ENCODE results near the gene CCDC146.
"Not testable (repeated sequence)": the region's sequence is repeated elsewhere in the genome, so short reads cannot be mapped to it uniquely, and the experiment has no call there.

CCDC146 gene

GRCh38 chr7:77138668-77139067 is 16.3 kb downstream of the CCDC146 start:
- in situ Hi-C loops (cut with MboI; ENCODE audit: low sequenced_read_pairs) = not testable (repeated sequence)

GRCh38 chr7:77140291-77140690 is 17.9 kb downstream of the CCDC146 start:
- in situ Hi-C loops (cut with MboI; ENCODE audit: low sequenced_read_pairs) = not testable (repeated sequence)

- in situ Hi-C loops (cut with MboI; ENCODE audit: low sequenced_read_pairs) = not testable (repeated sequence)
Observed at GRCh38 chr7:77152232-77152631, 29.8 kb downstream of the CCDC146 start.

GRCh38 chr7:77154917-77155464 is 32.6 kb downstream of the CCDC146 start:
- in situ Hi-C loops (cut with MboI; ENCODE audit: low sequenced_read_pairs) = not testable (repeated sequence)

- in situ Hi-C loops (cut with MboI; ENCODE audit: low sequenced_read_pairs) = not testable (repeated sequence)
Observed at GRCh38 chr7:77155601-77156377, 33.4 kb downstream of the CCDC146 start.

GRCh38 chr7:77157034-77157433 is 34.6 kb downstream of the CCDC146 start:
- in situ Hi-C loops (cut with MboI; ENCODE audit: low sequenced_read_pairs) = not testable (repeated sequence)

GRCh38 chr7:77157446-77157845 is 35.0 kb downstream of the CCDC146 start:
- in situ Hi-C loops (cut with MboI; ENCODE audit: low sequenced_read_pairs) = no loop called here

GRCh38 chr7:77171073-77171472 is 48.7 kb downstream of the CCDC146 start:
- in situ Hi-C loops (cut with MboI; ENCODE audit: low sequenced_read_pairs) = not testable (repeated sequence)

GRCh38 chr7:77172437-77173172 is 50.2 kb downstream of the CCDC146 start:
- in situ Hi-C loops (cut with MboI; ENCODE audit: low sequenced_read_pairs) = not testable (repeated sequence)

GRCh38 chr7:77174418-77174817 is 52.0 kb downstream of the CCDC146 start:
- in situ Hi-C loops (cut with MboI; ENCODE audit: low sequenced_read_pairs) = not testable (repeated sequence)

- in situ Hi-C loops (cut with MboI; ENCODE audit: low sequenced_read_pairs) = not testable (repeated sequence)
Observed at GRCh38 chr7:77175274-77175800, 52.9 kb downstream of the CCDC146 start.

GRCh38 chr7:77177321-77177904 is 55.0 kb downstream of the CCDC146 start:
- in situ Hi-C loops (cut with MboI; ENCODE audit: low sequenced_read_pairs) = not testable (repeated sequence)

- in situ Hi-C loops (cut with MboI; ENCODE audit: low sequenced_read_pairs) = not testable (repeated sequence)
Observed at GRCh38 chr7:77178024-77178423, 55.6 kb downstream of the CCDC146 start.

GRCh38 chr7:77181015-77181595 is 58.7 kb downstream of the CCDC146 start:
- in situ Hi-C loops (cut with MboI; ENCODE audit: low sequenced_read_pairs) = no loop called here

GRCh38 chr7:77181734-77182133 is 59.3 kb downstream of the CCDC146 start:
- in situ Hi-C loops (cut with MboI; ENCODE audit: low sequenced_read_pairs) = no loop called here

- in situ Hi-C loops (cut with MboI; ENCODE audit: low sequenced_read_pairs) = no loop called here
Observed at GRCh38 chr7:77182261-77182660, 59.8 kb downstream of the CCDC146 start.

GRCh38 chr7:77184463-77184862 is 62.0 kb downstream of the CCDC146 start:
- in situ Hi-C loops (cut with MboI; ENCODE audit: low sequenced_read_pairs) = no loop called here

GRCh38 chr7:77184990-77185389 is 62.6 kb downstream of the CCDC146 start:
- in situ Hi-C loops (cut with MboI; ENCODE audit: low sequenced_read_pairs) = no loop called here

- in situ Hi-C loops (cut with MboI; ENCODE audit: low sequenced_read_pairs) = no loop called here
Observed at GRCh38 chr7:77185866-77186265, 63.5 kb downstream of the CCDC146 start.

GRCh38 chr7:77188731-77189437 is 66.5 kb downstream of the CCDC146 start:
- in situ Hi-C loops (cut with MboI; ENCODE audit: low sequenced_read_pairs) = no loop called here
